ENCODE measurements around the gene GNAL.
"Not testable (repeated sequence)": the region's sequence is repeated elsewhere in the genome, so short reads cannot be mapped to it uniquely, and the experiment has no call there.

The GNAL gene

GRCh38 chr18:11854554-11854953 is 165.5 kb downstream of the GNAL start:
- DNase-seq = not testable (repeated sequence)

GRCh38 chr18:11857177-11857887 is 168.3 kb downstream of the GNAL start:
- no peak for DNase-seq

DNA sequence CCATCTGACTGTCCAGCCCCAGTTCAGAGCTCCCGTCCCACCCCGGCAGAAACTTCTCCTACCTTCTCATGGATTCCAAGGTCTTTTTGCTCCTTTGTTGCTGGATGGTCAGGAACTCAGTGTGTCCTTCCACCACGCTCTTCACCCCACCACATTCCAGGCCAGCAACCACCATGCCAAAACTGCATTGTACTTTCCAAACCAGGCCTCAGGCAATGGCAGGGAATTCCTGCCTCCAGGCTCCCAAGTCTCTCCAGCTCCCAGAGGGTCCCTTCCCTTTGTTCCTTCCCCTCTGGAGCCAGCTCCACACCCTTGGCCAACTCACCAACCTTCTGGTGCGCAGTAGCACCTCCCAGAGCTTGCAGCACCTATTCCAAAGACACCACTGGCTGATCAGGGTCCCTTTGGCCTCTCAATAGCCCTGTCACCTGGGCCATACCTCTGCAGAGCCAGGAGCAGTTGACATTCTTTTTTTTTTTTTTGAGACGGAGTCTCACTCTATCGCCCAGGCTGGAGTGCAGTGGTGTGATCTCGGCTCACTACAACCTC is 170.3 kb downstream of the GNAL start:
- DNase-seq = no peak

DNA sequence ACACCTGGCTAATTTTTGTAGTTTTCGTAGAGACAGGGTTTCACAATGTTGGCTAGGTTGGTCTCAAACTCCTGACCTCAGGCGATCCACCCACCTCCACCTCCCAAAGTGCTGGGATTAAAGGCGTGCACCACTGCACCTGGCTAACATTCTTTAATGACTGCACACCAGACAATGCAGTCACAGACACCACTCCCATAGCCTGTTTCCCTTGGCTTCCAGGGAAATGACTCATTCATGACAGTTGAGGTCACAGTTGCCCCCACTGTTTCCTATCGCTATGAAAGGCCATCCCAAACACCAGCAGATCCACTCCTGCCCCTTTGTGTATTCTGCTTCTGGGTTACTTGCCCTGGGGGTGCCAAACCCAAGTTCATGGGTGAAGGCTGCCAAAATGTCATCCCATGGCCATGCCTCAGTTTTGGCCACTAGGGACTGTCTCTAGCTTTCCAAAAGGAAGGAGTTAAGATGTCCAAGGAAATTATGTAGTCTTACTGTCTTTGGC is 170.9 kb downstream of the GNAL start:
- no peak for DNase-seq

GRCh38 chr18:11860594-11861450 is 171.8 kb downstream of the GNAL start:
- no peak for DNase-seq

DNA sequence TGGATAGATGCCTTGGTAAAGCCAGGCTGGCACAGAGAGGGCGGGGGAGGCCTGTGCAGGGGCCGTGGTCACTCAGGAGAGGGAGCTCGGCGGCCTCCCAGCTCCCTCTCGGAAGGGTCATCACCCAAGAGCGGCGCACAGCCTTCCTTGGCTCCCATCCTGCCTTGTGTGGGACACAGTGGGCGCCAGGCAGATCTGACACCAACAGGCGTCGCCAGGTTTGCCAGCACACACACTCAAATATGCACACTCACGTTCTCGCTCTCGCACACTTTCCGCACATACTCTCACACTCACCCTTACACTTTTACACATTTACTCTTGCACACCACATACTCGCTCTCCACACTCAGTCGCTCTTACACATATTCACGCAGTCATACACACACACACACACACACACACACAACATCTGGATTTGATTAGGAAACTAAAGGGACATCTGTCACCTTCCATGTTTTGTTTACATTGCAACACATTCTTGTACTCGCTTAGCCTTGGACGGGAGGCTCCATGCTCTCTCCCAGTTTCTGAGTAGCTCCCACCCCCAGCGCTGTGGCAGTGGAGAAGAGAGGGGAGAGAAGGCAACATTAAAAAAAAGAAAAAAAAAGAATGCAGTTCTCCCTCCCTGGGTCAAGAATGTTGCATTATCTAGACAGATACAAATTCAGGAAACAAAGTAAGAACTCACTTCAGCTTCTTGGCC is 172.7 kb downstream of the GNAL start:
- DNase-seq = no peak

DNA sequence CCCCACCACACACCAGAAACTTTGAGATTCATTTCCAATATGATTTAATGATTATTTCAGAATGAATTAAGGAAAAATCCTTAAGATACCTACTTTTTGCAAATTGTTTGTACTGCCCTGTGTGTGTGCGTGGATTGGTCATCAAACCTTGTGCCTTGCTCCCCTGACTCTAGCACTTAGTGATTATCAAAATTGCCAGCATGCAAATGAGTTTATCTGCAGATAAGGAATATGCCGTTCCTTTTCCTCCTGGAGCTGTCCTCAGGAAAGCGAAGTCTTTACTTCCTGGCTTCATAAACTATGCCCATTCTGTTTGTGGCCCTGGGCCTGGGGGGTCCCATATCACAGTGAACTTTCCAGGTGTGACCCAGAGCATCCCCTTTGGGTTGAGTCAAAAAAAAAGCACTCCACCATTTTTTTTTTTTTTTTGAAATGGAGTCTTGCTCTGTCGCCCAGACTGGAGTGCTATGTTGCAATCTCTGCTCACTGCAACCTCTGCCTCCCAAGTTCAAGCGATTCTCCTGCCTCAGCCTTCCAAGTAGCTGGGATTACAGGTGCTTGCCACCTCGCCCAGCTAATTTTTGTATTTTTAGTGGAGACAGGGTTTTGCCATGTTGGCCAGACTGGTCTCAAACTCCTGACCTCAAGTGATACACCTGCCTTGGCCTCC is 173.5 kb downstream of the GNAL start:
- DNase-seq = no peak

- no peak for DNase-seq
These were observed 175.4 kb downstream of the GNAL start for GRCh38 chr18:11864471-11864870.

DNA sequence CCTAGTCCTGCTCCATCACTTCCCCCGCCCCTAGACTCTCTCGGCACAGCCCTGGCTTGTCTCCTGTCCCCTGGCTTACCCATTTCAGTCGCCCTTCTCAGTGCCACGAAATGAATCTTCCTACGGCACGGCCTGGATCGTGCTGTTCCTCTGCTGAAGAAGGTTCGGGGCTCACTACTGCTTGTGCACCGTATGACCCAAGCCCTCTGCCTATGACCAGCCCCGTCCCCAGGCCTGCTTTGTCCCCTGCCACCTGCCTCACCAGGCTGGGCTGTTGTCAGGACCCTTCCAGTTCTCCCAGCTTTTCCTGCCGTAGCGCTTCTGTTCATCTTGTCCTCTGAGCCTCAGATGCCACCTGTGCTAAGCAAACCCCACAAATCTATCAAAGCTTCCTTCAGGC is 176.0 kb downstream of the GNAL start:
- no peak for DNase-seq

DNA sequence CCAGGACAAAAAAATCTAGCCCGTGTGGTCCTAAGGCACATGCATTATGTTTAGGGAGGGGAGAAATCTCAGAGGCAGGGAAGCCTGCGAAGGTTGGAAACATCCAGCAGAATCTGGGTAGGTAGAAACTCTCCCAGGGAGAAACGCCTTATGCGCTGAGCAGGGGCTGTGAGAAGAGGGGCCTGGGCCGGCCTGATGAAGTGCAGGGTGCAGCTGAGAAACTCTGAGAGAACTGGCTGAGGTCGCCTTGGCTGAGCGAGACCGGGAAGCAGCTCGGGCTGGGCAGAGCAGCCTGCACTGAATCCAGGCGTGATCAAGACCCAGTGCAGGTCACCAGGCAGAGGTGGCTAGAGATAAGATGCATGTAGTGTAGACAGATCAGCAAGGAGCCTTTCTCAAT is 177.3 kb downstream of the GNAL start:
- DNase-seq = no peak

DNA sequence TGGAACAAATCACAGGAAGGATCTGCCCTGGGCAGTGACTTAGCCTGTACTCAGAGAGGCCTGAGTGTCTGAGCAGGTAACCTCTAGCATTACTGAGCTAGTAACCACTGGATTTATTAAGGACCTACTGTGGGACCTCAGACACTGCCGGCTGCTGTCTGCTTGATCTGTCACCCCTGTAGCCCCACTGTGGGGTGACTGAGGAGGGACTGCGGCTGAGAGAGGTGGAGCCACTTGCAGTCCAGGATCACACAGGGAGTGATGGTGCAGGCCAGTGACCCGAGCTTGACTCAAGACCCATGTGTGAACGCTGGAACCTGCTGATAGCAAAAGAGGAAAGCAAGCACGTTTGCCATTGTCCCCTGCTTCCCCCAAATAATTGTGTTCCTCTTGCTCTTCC is 177.7 kb downstream of the GNAL start:
- DNase-seq = no peak

DNA sequence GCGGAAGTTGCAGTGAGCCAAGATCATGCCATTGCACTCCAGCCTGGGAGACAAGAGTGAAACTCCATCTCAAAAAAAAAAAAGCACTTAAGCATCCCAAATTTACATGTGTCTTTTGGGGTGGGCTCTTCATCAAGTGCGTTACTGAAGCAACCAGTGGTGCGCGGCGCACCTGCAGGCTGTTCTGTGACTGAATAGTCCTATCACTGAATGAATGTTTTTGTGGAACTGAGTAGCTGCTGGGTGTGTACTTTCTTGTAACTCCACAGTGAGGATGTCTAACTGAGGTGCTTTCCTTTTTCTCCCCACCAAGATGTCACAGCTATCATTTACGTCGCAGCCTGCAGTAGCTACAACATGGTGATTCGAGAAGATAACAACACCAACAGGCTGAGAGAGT is 179.2 kb downstream of the GNAL start:
- DNase-seq = no peak

GRCh38 chr18:11871501-11871900 is 182.4 kb downstream of the GNAL start:
- no peak for DNase-seq

- DNase-seq = no peak
These were observed 183.5 kb downstream of the GNAL start for GRCh38 chr18:11872479-11873136.

- DNase-seq = no peak
These were observed 184.7 kb downstream of the GNAL start for GRCh38 chr18:11873670-11874340.

GRCh38 chr18:11874676-11875075 is 185.6 kb downstream of the GNAL start:
- DNase-seq = no peak

GRCh38 chr18:11877497-11878135 is 188.6 kb downstream of the GNAL start:
- DNase-seq = no peak

GRCh38 chr18:11880586-11881304 is 191.7 kb downstream of the GNAL start:
- no peak for DNase-seq

DNA sequence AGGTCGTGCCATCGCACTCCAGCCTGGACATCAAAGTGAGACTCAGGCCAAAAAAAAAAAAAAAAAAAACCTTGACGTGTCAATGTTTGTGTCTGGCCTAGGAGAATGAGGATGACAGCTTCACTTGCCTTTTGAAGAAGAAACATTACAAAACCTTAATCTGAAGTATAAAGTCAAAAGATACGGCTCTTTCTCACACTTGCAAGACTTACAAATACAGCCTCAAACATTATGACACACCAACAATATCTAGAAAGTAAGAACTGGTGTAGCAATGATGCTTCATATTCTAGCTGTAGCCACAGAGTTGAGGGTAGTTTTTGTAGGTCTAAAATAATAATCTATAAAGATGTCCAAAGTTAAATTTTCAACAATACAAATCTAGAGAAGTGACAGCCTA is 193.6 kb downstream of the GNAL start:
- no peak for DNase-seq

GRCh38 chr18:11883153-11883552 is 194.1 kb downstream of the GNAL start:
- no peak for DNase-seq
